HuH-7.5 (cell line): ENCODE data around the gene DHX34.

Source experiments
- DNase-seq: peaks from one replicate; pipeline ENCODE4 v3.0.0; 2011; ENCODE audit warnings: low spot score

Gene DHX34

DNA sequence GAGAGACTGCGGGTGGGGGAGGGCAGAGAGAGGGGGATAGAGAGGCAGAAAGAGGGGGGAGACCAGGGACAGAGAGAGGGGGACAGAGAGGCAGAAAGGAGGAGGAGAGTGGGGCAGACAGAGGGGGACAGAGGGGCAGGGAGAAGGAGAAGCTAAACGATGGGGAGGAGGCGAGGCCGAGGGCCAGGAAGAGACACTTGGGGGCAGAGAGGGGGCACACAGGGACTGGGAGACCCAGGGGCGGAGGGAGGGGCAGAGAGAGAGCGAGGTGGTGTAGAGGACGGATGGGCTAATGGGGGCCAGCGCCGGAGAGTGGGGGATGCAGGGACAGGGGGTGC is 69.5 kb downstream of the DHX34 start:
- no peak for DNase-seq

DNA sequence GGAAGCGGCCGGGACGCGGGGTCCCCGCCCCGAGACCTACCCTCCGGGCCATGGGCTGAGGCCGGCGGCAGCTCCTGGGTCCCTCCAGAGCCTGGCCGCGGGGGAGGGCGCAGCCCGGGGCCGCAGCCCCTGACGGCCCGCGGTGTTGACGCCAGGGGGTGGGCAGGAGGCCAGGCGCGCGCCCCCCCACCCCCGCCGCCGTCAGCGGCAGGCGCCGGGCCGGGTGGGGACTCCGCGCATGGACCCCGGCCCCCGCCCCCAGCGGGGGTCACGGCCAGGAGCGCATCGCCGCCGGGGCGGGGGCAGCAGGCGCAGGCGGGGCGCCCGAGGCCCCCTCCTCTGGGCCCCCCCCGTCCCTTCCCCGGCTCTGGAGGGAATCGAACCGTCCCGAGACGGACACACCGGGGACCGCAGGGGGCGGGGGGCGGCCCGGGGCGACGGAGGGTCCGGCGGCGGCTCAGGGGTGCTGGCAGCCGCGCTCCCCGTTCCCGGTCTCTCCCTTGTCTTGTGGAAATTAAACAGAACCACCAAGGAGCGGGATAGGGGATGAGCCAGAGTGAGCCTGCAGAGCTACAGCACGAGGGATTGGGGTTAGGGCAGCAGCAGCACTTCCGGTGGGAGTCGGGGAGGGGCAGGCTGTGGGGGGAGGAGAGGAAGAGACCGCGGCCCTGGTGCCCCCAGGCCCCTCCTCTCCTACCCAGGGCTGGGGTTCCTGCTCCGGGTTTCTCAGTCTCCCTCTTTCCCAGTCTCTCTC is 70.1 kb downstream of the DHX34 start, which contains the start of gene MEIS3:
TSS of gene MEIS3 (minus strand) at position 498 of the 754 bp plus-strand sequence. CDS start at position 52, 446 bp downstream.
- no peak for DNase-seq

DNA sequence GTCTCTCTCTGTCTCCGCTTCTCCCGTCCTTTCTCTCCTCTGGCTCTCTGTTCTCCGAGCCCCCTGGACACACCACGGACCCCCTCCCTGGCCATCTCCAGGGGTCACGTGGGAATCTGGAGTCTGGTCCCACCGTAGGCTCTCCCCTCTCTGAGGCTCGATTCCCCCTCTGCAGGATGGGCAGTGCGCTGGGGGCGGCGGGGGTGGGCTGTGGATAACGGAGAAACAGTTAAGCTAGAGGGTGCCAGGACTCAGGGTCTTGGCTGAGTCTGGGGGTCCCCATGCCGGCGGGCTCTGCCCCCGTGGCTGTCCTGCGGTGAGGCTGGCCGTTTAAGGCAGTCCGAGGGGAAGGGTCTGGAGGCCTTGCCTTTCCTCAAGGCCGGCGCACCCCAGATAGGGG is 70.7 kb downstream of the DHX34 start:
- DNase-seq: no peak

GRCh38 chr19:47421244-47421786 is 72.2 kb downstream of the DHX34 start:
- DNase-seq: no peak

GRCh38 chr19:47421844-47422395 is 72.8 kb downstream of the DHX34 start:
- no peak for DNase-seq

GRCh38 chr19:47422417-47423163 is 73.5 kb downstream of the DHX34 start:
- DNase-seq: no peak

GRCh38 chr19:47423203-47423882 is 74.2 kb downstream of the DHX34 start:
- DNase-seq: no peak

- peak; percentile 96 for DNase-seq
These were observed 78.4 kb downstream of the DHX34 start for GRCh38 chr19:47427241-47428176.

- peak; percentile 67 for DNase-seq
These were observed 79.2 kb downstream of the DHX34 start for GRCh38 chr19:47428177-47428894.

- no peak for DNase-seq
These were observed 80.2 kb downstream of the DHX34 start for GRCh38 chr19:47429140-47429793.

- DNase-seq: no peak
These were observed 81.1 kb downstream of the DHX34 start for GRCh38 chr19:47430041-47430802.

- DNase-seq: no peak
These were observed 83.0 kb downstream of the DHX34 start for GRCh38 chr19:47432091-47432490.
